ENCODE measurements around the gene MCM5. TPM values are rescaled to one million over a fixed set of nuclear protein-coding genes. Genes with fewer than 3 reads are reported as not detected.

MCM5 gene
- total and polyA plus RNA-seq, 2 experiments from 2014 or later: 288 to 325 TPM

- DNase-seq (ENCODE audit: low spot score) (no peak), ATAC-seq (no peak)
- H3K4me1 Mint-ChIP-seq: peaks cover 4% of the 10 kb centered on the region
- Histone ChIP-seq H2AFZ (no peak overlapping the region), H3K36me3 (ENCODE audit: insufficient read depth) (peaks cover 5% of the 10 kb centered on the region; the same call in 1 of the 2 replicates), H3K4me2 (no peak overlapping the region), H3K27ac (ENCODE audit: low read depth) (no peak overlapping the region), H3K27me3 (ENCODE audit: insufficient read depth) (no peaks in the 10 kb centered on the region), H3K79me2 (replicated peaks; ENCODE audit: insufficient read depth) (peaks cover 5% of the 10 kb centered on the region), H3K4me1 (ENCODE audit: insufficient read depth) (peaks cover 11% of the 10 kb centered on the region; the same call in 1 of the 2 replicates), H3F3A (replicated peaks; ENCODE audit: low read depth) (0 out of 2 replicates have a peak, but pooled peaks cover 4% of the 10 kb centered on the region), H4K20me1 (replicated peaks; ENCODE audit: insufficient read depth) (no peaks in the 10 kb centered on the region), H3K9me2 (ENCODE audit: insufficient read depth) (no peaks in the 10 kb centered on the region), H3K4me3 (no peak overlapping the region)
- TF ChIP-seq ZNF331 (CRISPR knock-in tag; IDR thresholded peaks at IDR 0.05; ENCODE audit: low read depth): no peak
- no peak overlapping the region for H3K4me3 Mint-ChIP-seq
- H3K9me3 Mint-ChIP-seq: no peaks in the 10 kb centered on the region
- no peak overlapping the region for H3K27ac Mint-ChIP-seq
- peaks cover 3% of the 10 kb centered on the region for H3K27me3 Mint-ChIP-seq (ENCODE audit: insufficient read depth, low read depth, poor library complexity)
- H3K36me3 Mint-ChIP-seq (ENCODE audit: low read depth): peaks cover 72% of the 10 kb centered on the region
Measured at GRCh38 chr22:35386670-35387288, 13.2 kb upstream of the MCM5 start.

GRCh38 chr22:35390933-35391332 is 9.0 kb upstream of the MCM5 start:
- no peak overlapping the region for H3K27ac ChIP-seq (ENCODE audit: low read depth)
- ATAC-seq (no peak), DNase-seq (ENCODE audit: low spot score) (no peak)
- no peak overlapping the region for H3K27ac Mint-ChIP-seq
- H3F3A ChIP-seq (replicated peaks; ENCODE audit: low read depth): 0 out of 2 replicates have a peak, but pooled peaks cover 4% of the 10 kb centered on the region
- no peaks in the 10 kb centered on the region for H3K79me2 ChIP-seq (replicated peaks; ENCODE audit: insufficient read depth)
- no peaks in the 10 kb centered on the region for H3K9me3 Mint-ChIP-seq
- H2AFZ ChIP-seq: no peak overlapping the region
- H3K4me3 ChIP-seq: no peak overlapping the region
- TF ChIP-seq NANOG (IDR thresholded peaks at IDR 0.05; ENCODE audit: borderline replicate concordance) (no peak), REST (IDR thresholded peaks at IDR 0.05; ENCODE audit: unreplicated experiment) (no peak), CREB1 (CRISPR knock-in tag; IDR thresholded peaks at IDR 0.05; ENCODE audit: low read depth) (no peak), STAT1 (IDR thresholded peaks at IDR 0.05; ENCODE audit: unreplicated experiment) (no peak)
- TF ChIP-seq, protein P1, sequence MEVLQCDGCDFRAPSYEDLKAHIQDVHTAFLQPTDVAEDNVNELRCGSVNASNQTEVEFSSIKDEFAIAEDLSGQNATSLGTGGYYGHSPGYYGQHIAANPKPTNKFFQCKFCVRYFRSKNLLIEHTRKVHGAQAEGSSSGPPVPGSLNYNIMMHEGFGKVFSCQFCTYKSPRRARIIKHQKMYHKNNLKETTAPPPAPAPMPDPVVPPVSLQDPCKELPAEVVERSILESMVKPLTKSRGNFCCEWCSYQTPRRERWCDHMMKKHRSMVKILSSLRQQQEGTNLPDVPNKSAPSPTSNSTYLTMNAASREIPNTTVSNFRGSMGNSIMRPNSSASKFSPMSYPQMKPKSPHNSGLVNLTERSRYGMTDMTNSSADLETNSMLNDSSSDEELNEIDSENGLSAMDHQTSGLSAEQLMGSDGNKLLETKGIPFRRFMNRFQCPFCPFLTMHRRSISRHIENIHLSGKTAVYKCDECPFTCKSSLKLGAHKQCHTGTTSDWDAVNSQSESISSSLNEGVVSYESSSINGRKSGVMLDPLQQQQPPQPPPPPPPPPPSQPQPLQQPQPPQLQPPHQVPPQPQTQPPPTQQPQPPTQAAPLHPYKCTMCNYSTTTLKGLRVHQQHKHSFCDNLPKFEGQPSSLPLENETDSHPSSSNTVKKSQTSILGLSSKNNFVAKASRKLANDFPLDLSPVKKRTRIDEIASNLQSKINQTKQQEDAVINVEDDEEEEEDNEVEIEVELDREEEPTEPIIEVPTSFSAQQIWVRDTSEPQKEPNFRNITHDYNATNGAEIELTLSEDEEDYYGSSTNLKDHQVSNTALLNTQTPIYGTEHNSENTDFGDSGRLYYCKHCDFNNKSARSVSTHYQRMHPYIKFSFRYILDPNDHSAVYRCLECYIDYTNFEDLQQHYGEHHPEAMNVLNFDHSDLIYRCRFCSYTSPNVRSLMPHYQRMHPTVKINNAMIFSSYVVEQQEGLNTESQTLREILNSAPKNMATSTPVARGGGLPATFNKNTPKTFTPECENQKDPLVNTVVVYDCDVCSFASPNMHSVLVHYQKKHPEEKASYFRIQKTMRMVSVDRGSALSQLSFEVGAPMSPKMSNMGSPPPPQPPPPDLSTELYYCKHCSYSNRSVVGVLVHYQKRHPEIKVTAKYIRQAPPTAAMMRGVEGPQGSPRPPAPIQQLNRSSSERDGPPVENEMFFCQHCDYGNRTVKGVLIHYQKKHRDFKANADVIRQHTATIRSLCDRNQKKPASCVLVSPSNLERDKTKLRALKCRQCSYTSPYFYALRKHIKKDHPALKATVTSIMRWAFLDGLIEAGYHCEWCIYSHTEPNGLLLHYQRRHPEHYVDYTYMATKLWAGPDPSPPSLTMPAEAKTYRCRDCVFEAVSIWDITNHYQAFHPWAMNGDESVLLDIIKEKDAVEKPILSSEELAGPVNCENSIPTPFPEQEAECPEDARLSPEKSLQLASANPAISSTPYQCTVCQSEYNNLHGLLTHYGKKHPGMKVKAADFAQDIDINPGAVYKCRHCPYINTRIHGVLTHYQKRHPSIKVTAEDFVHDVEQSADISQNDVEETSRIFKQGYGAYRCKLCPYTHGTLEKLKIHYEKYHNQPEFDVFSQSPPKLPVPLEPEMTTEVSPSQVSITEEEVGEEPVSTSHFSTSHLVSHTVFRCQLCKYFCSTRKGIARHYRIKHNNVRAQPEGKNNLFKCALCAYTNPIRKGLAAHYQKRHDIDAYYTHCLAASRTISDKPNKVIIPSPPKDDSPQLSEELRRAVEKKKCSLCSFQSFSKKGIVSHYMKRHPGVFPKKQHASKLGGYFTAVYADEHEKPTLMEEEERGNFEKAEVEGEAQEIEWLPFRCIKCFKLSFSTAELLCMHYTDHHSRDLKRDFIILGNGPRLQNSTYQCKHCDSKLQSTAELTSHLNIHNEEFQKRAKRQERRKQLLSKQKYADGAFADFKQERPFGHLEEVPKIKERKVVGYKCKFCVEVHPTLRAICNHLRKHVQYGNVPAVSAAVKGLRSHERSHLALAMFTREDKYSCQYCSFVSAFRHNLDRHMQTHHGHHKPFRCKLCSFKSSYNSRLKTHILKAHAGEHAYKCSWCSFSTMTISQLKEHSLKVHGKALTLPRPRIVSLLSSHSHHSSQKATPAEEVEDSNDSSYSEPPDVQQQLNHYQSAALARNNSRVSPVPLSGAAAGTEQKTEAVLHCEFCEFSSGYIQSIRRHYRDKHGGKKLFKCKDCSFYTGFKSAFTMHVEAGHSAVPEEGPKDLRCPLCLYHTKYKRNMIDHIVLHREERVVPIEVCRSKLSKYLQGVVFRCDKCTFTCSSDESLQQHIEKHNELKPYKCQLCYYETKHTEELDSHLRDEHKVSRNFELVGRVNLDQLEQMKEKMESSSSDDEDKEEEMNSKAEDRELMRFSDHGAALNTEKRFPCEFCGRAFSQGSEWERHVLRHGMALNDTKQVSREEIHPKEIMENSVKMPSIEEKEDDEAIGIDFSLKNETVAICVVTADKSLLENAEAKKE (CRISPR knock-in tag; IDR thresholded peaks at IDR 0.05): no peak
- H3K27me3 Mint-ChIP-seq (ENCODE audit: insufficient read depth, low read depth, poor library complexity): no peaks in the 10 kb centered on the region
- no peaks in the 10 kb centered on the region for H3K27me3 ChIP-seq (ENCODE audit: insufficient read depth)
- H3K4me2 ChIP-seq: no peak overlapping the region
- no peak overlapping the region for H3K4me3 Mint-ChIP-seq
- no peaks in the 10 kb centered on the region; the same call in 1 of the 2 replicates for H4K20me1 ChIP-seq (replicated peaks; ENCODE audit: insufficient read depth)
- H3K4me1 ChIP-seq (ENCODE audit: insufficient read depth): no peaks in the 10 kb centered on the region
- peaks cover 59% of the 10 kb centered on the region for H3K36me3 Mint-ChIP-seq (ENCODE audit: low read depth)
- H3K36me3 ChIP-seq (ENCODE audit: insufficient read depth): peaks cover 5% of the 10 kb centered on the region; the same call in 1 of the 2 replicates
- H3K4me1 Mint-ChIP-seq: no peaks in the 10 kb centered on the region
- no peaks in the 10 kb centered on the region for H3K9me2 ChIP-seq (ENCODE audit: insufficient read depth)

Data from GM23338 (cell line).